GM20000 (cell line): Measurements from ENCODE around the gene ANKRD62.

Experiments
- DNase-seq: peaks from one replicate; pipeline ENCODE4 v3.0.0; 2012; ENCODE audit warnings: low spot score
- CTCF ChIP-seq: IDR thresholded peaks from 2 replicates; pipeline ENCODE4 v1.5.1; 2012; ENCODE audit warnings: mild to moderate bottlenecking, control low read depth; ENCODE audit errors: extremely low read depth, missing control alignments

Gene ANKRD62

GRCh38 chr18:12049978-12050811 lies 43.4 kb upstream of the ANKRD62 start:
- peak; percentile 58 for DNase-seq
- no peak for TF ChIP-seq CTCF

- no peak for DNase-seq
- no peak for TF ChIP-seq CTCF
Observed at GRCh38 chr18:12052866-12053265, 40.8 kb upstream of the ANKRD62 start.

GRCh38 chr18:12053289-12053688 lies 40.4 kb upstream of the ANKRD62 start:
- no peak for TF ChIP-seq CTCF
- DNase-seq: peak; percentile 60

- no peak for DNase-seq
- no peak for TF ChIP-seq CTCF
Observed at GRCh38 chr18:12056034-12056883, 37.4 kb upstream of the ANKRD62 start.

GRCh38 chr18:12056884-12057402 lies 36.7 kb upstream of the ANKRD62 start:
- no peak for TF ChIP-seq CTCF
- DNase-seq: no peak

GRCh38 chr18:12057419-12058039 lies 36.1 kb upstream of the ANKRD62 start:
- DNase-seq: no peak
- TF ChIP-seq CTCF: no peak
